HTR-8/SVneo (cell line): ENCODE data around the gene TBX3.
"Not testable (repeated sequence)": the region's sequence is repeated elsewhere in the genome, so short reads cannot be mapped to it uniquely, and the experiment has no call there.

Experiments
- DNase-seq: peaks from one replicate; pipeline ENCODE4 v3.0.0; 2011; ENCODE audit warnings: low spot score, mixed read lengths; ENCODE audit not compliant: insufficient read length
- FAIRE-seq: peaks from 2 replicates; lab custom pipeline; 2011; peaks lifted over from hg19 to GRCh38; lab: Jason Lieb, UNC

Gene TBX3

GRCh38 chr12:114684098-114684869 lies at the start of gene TBX3:
Gene TBX3, minus strand, starts transcription at chr12:114684175. Its CDS starts 975 bp downstream, at chr12:114683200.
- peak; percentile 93 for DNase-seq
- peak; percentile 65 for FAIRE-seq

GRCh38 chr12:114732426-114733030 lies 48.6 kb upstream of the TBX3 start:
- FAIRE-seq (no peak), DNase-seq (no peak)

GRCh38 chr12:114729731-114730130 lies 45.8 kb upstream of the TBX3 start:
- DNase-seq (no peak), FAIRE-seq (no peak)

- FAIRE-seq (no peak), DNase-seq (no peak)
Measured at GRCh38 chr12:114726092-114726710, 42.2 kb upstream of the TBX3 start.

DNA sequence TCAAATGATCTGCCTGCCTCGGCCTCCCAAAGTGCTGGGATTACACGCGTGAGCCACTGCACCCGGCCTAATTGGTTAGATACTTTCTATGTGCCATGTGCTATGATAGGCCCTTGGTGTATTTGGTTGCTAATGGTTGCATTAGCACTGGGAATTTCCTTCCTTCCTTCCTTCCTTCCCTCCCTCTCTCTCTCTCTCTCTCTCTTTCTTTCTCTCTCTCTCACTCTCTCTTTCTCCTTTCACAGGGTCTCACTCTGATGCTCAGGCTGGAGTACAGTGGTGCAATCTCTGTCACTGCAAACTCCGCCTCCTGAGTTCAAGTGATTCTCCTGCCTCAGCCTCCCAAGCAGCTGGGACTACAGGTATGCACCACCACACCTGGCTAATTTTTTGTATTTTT lies 38.2 kb upstream of the TBX3 start:
- not testable (repeated sequence) for DNase-seq, FAIRE-seq

GRCh38 chr12:114721266-114721665 lies 37.3 kb upstream of the TBX3 start:
- FAIRE-seq: no peak
- no peak for DNase-seq

GRCh38 chr12:114713466-114714215 lies 29.7 kb upstream of the TBX3 start:
- no peak for DNase-seq
- no peak for FAIRE-seq

- DNase-seq (no peak), FAIRE-seq (no peak)
Measured at GRCh38 chr12:114711689-114712152, 27.7 kb upstream of the TBX3 start.

DNA sequence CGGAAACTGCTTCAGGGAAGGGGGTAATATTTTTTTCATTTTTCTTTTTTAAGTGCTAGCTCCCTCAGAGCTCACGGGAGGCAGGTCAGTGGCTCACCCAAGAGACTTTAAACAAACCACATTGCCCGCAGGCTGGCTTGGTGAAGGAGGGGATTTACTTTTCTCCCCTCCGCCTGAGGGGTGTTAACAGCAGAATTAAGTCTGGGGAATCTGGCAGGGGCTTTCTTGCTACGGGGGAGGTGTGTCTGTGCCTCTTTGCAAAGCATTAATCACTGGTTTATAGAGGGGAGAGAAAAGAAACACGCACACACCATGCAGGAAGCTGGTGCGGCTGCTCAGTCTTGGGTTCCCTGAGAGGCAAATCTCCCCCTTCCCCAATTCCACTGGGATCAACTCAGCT lies 26.2 kb upstream of the TBX3 start:
- DNase-seq (no peak), FAIRE-seq (no peak)

- DNase-seq: no peak
- FAIRE-seq: no peak
Measured at GRCh38 chr12:114709112-114709511, 25.1 kb upstream of the TBX3 start.

DNA sequence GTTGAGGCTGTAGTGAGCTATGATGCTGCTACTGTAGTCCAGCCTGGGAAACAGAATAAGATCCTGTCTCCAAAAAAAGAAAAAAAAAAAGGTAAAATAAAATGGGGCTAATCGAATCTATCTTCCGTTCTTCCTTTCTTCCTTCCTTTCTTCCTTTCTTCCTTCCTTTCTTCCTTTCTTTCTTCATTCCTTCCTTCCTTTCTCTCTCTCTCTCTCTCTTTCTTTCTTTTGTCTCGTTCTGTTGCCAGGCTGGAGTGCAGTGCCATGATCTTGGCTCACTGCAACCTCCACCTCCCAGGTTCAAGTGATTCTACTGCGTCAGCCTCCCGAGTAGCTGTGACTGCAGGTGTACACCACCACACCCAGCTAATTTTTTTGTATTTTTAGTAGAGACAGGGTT lies 24.6 kb upstream of the TBX3 start:
- FAIRE-seq, DNase-seq: not testable (repeated sequence)

DNA sequence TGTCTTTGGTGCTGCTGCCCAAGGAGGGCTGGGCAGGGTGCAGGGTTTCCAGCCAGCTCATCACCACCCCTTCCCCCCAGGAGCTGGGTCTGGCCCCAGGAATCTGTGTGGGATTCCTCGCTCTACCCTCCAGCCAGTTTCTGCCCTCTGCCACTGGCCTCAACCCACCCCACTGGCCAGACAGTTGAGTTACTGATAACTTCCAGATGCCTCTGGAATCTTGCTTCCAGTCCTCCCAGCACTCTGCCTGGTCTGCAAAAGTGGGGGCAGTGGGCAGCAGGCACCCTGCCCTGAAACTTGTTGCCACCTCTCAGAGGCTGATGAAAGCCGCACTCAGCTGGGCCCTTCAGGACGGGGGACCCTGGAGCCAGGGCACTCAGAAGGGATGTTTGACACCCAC lies 20.1 kb upstream of the TBX3 start:
- DNase-seq (no peak), FAIRE-seq (peak; percentile 44)

GRCh38 chr12:114703060-114703493 lies 19.1 kb upstream of the TBX3 start:
- DNase-seq (no peak), FAIRE-seq (no peak)

DNA sequence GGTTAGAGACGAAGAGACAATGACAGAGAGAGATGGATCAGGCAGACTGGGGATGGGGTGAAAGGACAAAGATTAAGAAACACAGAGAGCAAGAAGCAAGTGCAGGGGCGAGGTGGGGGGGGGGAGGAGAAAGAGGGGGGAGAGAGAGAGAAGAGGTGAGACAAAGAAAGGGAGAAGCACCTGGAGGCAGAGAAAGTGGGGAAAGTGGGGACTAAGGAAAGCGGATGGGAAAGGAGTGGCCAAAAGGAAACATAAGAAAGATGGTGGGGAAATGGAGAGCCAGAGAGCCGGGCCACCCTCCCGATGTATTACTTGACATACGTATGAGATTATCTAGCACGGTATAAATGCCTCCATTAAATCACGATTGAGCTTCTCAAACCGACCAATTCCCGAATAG lies 18.5 kb upstream of the TBX3 start:
- FAIRE-seq (no peak), DNase-seq (no peak)

DNA sequence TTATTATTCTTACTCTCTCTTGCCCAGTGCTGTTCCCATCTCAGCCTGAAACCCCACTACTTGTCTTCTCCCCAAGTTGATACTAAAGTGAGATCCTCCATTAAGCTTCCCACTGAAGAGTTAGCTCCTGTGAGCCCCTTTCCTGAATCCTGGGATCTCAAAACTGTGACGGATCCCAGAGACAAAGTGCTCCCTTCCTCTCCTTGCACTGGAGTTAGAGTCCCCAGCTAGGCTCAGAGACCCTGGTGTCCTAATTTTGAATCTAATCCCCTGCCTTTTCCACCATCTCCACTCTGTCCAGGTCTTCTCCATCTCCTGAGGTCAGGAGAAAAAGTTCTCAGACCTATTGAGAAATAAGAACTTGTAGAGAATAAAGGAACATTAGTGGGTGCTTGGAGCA lies 17.6 kb upstream of the TBX3 start:
- no peak for FAIRE-seq
- no peak for DNase-seq

- FAIRE-seq (no peak), DNase-seq (no peak)
Measured at GRCh38 chr12:114701104-114701414, 17.1 kb upstream of the TBX3 start.

DNA sequence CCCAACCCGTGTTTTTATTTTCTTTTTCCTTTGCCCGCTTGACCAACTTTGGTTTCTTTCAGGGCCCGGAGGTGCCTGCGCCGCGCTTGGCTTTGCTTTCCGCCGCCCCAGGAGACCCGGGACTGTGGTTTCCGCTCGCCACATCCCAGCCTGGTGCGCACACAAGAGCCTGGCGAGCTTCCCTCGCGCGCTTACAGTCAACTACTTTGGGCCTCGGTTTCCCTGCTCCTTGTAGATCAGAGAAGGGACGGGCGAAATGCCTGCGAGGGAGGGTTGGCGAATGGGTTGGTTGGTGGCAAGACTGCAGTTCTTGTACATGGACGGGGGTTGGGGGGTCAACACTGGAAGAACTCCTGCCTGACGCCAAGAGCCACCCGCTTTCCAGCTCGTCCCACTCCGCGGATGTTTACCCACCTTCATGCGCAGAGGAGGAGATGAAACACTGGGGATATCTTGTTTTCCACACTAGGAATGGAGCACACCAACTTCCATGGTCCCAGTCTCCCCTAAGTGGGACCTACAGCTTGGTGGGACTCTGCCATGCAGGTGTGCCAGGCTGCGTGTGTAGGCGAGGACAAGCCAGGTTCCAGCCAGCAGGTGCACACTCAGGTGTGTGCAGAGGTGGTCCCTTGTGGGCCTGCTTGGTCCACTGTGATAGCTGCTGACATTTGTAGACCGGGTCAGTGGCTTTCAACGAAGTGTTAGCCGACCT lies 16.6 kb upstream of the TBX3 start:
- FAIRE-seq: no peak
- no peak for DNase-seq

DNA sequence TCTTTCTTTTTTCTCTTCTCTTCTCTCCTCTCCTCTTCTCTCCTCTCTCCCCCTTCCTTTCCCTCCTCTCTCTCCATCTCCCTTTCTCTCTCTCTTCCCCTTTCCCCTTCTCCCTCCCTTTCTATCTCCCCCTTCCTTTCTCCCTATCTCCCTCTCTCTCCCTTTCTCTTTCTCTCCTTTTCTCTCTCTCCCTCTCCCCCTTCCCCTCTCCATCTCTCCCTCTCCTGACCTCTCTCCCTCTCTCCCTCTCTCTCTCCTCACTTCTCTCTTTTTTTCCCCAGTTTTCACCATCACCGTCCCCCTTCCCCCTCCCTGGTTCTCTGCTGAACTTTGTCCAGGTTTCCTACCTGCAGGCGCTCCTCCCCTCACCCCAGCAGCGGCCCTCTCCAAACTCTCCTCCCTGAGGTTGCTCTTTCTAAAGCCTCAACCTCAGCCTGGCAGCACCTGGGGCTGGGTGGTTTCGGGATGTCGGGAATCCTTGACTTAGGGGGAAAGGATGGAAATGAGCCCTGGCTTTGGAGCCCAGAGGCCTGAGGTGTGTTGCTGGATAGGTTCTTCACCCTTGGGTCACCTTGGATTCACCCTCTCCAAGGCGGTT lies 14.7 kb upstream of the TBX3 start:
- FAIRE-seq (no peak), DNase-seq (no peak)

- DNase-seq (no peak), FAIRE-seq (no peak)
Measured at GRCh38 chr12:114697741-114698565, 14.0 kb upstream of the TBX3 start.
